NCI-H1048 (cell line): ENCODE results near the gene CDR2.
"Not testable (repeated sequence)": the region's sequence is repeated elsewhere in the genome, so short reads cannot be mapped to it uniquely, and the experiment has no call there.

Experiments
- DNase-seq: peaks from one replicate; lab custom pipeline; 2025; lab: John Stamatoyannopoulos, UW

CDR2 gene

GRCh38 chr16:22375963-22376640 is 1.7 kb upstream of the CDR2 start:
- DNase-seq = no peak

- no peak for DNase-seq
Observed at GRCh38 chr16:22375117-22375962, 921 bp upstream of the CDR2 start.

- no peak for DNase-seq
Observed at GRCh38 chr16:22373662-22374310, 633 bp downstream of the CDR2 start.

- no peak for DNase-seq
Observed at GRCh38 chr16:22372882-22373661, 1.3 kb downstream of the CDR2 start.

- no peak for DNase-seq
Observed at GRCh38 chr16:22370038-22370820, 4.2 kb downstream of the CDR2 start.

- no peak for DNase-seq
Observed at GRCh38 chr16:22369221-22369811, 5.1 kb downstream of the CDR2 start.

GRCh38 chr16:22368200-22368826 is 6.1 kb downstream of the CDR2 start:
- not testable (repeated sequence) for DNase-seq

- no peak for DNase-seq
Observed at GRCh38 chr16:22366889-22367288, 7.5 kb downstream of the CDR2 start.

GRCh38 chr16:22366371-22366770 is 8.0 kb downstream of the CDR2 start:
- DNase-seq = no peak

- no peak for DNase-seq
Observed at GRCh38 chr16:22364241-22364640, 10.2 kb downstream of the CDR2 start.

- DNase-seq = no peak
Observed at GRCh38 chr16:22360963-22361659, 13.3 kb downstream of the CDR2 start.

GRCh38 chr16:22359679-22360078 is 14.7 kb downstream of the CDR2 start:
- DNase-seq = no peak

GRCh38 chr16:22358000-22358399 is 16.4 kb downstream of the CDR2 start:
- no peak for DNase-seq

- DNase-seq = no peak
Observed at GRCh38 chr16:22357635-22357971, 16.8 kb downstream of the CDR2 start.

- DNase-seq = no peak
Observed at GRCh38 chr16:22356930-22357634, 17.3 kb downstream of the CDR2 start.

- no peak for DNase-seq
Observed at GRCh38 chr16:22355487-22355908, 18.9 kb downstream of the CDR2 start.

- DNase-seq = no peak
Observed at GRCh38 chr16:22353933-22354541, 20.4 kb downstream of the CDR2 start.

GRCh38 chr16:22353191-22353919 is 21.1 kb downstream of the CDR2 start:
- DNase-seq = no peak
